DMS153 treated with DMSO at 0.1 percent for 48 hours (cell line): ENCODE results near the gene RADIL.
"Not testable (repeated sequence)": the region's sequence is repeated elsewhere in the genome, so short reads cannot be mapped to it uniquely, and the experiment has no call there.

ENCODE experiments used
- DNase-seq: peaks from one replicate; lab custom pipeline; 2025; ENCODE audit not compliant: unreplicated experiment; lab: John Stamatoyannopoulos, UW

The RADIL gene

GRCh38 chr7:4809666-4810065 lies 73.8 kb downstream of the RADIL start:
- DNase-seq, result no peak

GRCh38 chr7:4809091-4809591 lies 74.4 kb downstream of the RADIL start:
- DNase-seq, result no peak

- no peak for DNase-seq
Observed at GRCh38 chr7:4808565-4808964, 75.0 kb downstream of the RADIL start.

- no peak for DNase-seq
Observed at GRCh38 chr7:4808026-4808425, 75.5 kb downstream of the RADIL start.

- DNase-seq, result no peak
Observed at GRCh38 chr7:4807598-4808016, 75.9 kb downstream of the RADIL start.

DNA sequence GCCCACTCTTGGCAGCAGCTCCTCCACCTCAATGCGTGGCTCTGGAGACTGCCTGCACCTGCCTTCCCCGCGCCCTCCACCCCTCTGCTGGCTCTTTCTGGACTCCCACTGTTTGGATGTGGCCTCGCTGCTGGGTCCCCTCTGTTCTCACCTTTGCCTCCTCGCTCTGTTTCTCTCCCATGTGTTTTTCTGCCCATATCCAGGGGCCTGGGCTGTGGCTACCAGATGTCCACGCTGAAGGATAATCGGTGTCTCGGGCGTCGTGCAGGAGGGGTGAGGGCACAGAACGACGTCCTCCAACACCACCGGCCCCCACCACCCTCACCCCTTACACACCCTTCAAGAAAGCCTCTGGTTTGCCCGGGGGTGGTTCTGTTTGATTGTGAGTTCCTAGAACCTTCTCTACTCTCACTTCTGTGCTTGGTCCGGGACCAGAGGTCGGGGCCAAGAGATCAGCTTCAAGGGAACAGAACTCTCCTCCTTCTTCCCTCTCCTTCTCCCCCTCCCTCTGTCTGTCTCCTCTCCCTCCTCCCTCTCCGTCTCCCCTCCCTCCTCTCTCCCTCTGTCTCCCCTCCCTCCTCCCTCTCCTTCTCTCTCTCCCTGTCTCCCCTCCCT lies 76.4 kb downstream of the RADIL start:
- DNase-seq, result no peak

DNA sequence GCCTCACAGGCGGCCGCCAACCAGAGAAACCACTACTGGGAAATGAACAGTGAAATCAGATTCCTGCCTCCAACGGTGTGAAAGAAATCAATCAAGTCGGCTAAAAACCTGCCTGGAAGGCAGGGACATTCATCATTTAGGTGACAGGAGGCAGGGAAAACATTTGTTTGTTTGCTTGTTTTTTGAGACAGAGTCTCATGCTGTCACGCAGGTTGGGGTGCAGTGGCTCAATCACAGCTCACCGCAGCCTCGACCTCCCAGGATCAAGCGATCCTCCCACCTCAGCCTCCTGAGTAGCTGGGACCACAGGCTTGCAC lies 77.6 kb downstream of the RADIL start:
- DNase-seq, result no peak

DNA sequence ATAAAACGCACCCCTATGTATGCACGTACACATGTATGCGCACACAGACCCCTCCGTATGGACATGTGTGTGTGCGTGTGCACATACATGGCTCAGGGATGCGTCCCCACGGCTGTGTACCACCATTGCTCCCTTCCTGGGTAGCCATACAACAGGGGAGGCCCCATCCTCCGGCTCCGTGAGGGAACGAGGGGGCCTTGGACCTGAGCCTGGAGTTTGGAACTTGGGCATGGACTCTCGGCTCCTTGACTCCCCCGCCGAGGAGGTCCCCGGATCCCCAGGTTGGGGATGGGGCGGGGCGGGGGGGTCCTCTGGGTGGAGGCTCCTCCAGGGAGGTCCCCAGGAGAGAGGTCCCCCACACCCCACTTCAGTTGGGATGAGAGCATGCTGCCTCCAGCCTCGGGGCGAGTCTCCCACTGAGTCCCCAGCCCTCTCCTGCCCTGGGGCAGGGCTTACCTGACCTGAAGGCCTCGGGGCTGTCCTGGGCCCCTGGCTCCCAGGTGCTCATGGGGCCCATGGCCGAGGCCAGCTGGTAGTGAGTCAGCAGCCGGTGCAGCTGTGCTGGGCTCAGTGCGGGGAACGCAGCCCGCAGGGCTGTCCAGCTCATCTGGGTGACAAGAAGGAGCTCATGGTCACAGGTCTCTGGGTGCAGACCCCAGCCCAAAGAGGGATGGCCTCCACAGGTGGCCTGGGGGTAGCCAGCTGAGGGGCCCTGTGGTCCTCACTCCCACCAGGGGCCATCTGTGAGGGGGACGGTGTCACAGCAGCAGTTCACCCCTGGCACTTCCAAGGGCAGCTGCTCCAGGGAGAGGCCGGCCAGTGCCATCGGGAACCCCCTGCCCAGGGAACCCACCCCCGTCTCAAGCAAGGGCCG lies 78.2 kb downstream of the RADIL start:
- no peak for DNase-seq

GRCh38 chr7:4803397-4804241 lies 79.9 kb downstream of the RADIL start:
- no peak for DNase-seq

- DNase-seq, result not testable (repeated sequence)
Observed at GRCh38 chr7:4802577-4802976, 80.9 kb downstream of the RADIL start.

DNA sequence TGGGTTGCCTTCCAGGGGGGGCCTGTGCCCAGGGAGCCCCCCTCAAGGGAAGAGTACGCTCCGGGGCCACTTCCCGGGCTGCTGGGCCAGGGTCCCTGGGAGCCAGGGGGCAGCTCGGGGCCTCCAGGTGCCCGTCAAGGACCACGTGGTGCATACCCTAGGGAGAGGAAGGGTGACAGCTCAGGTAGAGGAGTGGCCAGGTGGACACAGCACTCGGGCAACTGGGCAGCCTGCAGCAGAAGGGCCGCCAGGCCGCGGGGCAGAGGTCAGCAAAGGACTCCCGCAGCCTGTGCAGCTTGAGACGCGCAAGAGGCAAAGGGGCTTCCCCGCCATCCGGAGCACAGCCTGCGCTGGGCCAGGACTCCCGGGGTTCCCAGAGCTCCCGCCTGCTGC lies 81.7 kb downstream of the RADIL start:
- DNase-seq, result no peak

DNA sequence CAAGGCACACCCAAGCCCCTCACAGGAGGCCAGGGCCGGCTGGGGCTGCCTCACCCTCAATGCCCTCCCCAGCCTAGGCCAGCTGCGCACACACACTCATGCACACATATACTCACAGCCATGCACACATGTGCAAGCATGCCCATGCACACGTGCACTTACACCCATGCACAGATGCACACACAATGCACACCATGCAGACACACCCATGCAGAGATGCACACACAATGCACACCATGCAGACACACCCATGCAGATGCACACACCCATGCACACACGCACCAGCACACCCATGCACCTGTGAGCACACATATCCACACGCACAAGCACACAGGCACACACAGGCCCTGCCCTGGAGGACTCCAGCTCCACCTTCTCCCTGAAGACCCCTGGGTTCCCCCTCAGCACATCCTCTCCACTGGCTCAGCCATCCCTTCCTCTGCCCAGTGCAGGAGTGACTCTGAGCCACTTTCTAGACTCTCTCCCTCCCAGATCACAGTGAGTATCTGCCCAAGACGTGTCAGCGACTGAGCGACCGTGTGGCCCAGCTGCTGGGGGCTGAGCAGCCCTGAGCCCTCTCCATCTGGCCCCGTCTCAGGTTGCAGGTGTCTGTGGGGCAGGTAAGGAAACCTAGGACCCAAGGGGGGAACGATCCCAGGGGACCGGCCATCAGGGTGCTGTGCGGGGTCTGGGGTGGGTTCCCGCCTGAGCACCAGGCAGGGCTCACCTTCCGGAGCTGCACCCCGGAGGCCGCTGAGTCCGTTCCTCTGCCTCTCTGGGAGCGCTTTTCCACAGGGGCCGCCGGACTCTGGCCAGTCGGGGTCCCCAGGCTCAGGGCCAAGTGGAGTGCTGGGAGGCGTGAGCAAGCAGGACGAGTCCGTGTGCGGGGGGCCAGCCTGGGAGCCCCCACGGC lies 82.3 kb downstream of the RADIL start:
- DNase-seq, result no peak

DNA sequence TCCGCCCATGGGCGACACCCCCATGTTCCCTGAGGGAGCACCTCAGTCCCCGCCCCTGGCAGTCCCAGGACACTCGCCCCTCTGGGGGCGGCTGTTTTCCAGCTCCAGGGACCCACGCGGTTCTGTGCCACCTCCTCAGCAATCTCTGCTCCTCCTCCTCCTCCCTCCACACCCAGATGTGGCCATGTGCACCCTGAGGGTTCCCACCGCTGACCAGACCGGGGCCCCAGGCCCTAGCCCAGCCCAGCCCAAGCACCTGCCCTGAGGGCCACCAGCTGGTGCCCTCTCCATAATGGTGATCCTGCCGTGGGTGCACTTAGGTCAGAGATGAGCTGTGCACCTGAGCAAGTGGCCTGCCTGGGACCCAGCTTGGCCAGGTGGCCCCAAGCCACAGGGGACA lies 83.0 kb downstream of the RADIL start:
- DNase-seq, result no peak

DNA sequence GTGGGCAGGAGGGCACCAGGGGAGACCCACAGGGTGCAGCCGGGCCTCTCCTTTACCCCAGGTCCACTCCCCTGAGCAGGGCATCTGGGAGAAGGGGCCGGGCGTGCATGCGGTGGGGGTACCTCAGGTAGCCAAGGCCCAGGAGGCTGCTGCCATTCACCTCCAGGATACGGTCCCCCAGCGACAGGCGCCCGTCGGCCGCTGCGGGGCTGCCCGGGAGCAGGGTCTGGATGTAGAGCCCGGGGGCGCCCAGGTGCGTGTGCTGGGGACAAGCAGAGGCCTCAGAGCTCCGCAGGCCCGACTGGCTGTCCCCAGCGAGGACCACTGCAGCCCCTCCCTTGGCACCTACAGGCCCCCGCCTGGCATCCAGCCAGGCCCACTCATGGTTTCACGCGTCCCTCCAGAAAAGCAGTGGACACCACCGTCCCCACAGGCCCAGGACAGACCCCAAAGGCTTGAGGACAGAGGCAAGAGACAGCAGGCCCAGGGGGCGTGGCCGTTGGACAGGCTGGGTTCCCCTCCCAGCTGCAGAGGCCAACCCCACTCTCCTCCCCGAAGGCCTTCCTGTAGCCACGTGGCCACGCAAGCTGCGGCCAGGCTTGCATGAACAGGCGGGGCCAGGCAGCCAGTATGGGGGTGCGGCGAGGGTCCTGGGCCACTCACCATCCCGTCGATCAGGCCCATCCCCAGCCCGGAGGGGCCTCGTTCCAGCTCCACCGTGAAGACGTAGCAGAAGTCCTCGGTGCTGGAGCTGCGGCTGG lies 83.8 kb downstream of the RADIL start:
- no peak for DNase-seq

DNA sequence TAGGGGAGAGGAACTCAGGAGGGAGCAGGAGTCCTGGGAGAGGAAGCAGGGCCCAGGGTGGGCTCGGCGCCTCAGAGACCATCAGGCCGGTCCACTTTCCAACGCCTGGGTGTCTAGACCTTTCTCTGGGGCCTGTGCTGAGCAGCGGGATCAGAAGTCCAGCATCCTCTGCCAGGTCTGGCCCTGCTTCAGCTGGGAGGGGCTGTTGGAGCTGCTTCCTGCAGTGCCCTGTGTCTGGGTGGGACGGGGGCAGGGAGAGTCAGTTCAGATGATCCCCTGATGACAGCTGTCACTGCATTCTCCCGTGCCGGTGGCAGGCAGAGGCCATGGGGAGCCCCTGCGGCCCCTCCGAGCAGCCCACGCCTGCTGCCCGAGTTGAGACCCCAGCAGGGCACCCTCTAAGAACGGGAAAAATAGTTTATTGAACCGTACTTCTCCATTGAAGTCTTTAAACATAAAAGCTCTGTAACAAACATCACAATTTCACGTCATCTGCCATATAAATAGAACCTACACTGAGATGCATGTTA lies 84.7 kb downstream of the RADIL start:
- no peak for DNase-seq

DNA sequence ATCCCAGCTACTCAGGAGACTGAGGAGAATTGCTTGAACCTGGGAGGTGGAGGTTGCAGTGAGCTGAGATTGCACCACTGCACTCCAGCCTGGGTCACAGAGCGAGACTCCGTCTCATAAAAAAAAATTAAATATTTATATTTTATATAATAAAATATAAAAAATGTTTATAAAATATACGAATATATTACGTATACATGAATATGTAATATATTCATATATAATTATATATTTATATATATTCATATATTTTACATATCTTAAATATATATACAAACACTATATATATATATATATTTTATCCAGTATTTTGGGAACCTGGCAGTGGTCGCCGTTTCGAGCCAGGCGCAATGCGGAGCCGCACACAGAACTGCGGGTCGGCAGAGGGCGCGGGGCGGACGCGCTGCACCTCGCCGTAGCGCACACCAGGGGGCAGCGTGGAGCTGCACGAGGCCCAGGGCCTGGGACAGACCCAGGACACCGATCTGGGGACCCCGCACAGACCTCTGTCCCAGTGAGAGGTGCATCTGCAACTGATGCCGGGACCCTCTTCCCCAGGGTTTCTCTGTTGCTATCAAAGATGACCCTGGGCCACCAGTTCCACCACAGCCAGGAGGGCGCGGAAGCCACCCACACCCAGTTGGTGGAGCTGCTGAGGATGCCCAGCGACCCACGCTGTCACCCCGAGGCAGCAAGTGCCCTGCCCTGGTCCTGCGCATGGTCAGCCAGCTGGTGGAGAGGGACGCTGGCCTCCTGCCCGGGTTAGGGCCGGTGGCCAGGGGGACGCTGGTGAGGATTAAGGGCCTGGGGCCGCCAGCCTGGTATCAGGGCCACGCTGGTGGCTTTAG lies 85.4 kb downstream of the RADIL start:
- DNase-seq, result peak; percentile 11

- DNase-seq, result no peak
Observed at GRCh38 chr7:4796453-4796852, 87.1 kb downstream of the RADIL start.

DNA sequence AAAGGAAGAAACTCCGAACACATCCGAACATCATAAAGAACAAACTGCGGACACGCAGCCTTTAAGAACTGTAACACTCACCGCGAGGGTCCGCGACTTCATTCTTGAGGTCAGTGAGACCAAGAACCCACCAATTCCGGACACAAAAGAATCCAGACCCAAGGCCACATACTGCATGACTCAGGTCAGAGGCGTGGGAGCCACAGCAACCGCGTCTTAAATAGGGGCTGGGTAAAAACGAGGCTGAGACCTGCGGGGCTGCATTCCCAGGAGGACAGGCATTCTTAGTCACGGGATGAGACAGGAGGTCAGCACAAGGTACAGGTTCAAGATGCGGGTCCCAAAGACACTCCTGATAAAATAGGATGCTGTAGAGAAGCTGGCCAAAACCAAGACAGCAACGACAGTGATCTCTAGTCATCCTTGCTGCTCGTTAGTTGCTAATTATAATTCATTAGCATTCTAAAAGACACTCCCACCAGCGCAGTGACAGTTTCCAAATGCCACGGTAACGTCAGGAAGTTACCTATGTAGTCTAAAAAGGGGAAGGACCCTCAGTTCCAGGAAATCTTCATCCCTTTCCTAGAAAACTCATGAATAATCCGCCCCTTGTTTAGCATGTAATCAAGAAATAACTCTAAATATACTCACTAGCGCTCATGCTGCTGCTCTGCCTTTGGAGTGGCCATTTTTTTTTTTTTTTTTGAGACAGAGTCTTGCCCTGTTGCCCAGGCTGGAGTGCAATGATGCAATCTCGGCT lies 88.7 kb downstream of the RADIL start:
- DNase-seq, result no peak
